ENCODE results near the gene USP8. TPM values are rescaled to one million over a fixed set of nuclear protein-coding genes. Genes with fewer than 3 reads are reported as not detected.

The USP8 gene
- total and polyA plus RNA-seq, 4 donors: 23.7 to 70.2 (median 40.3) TPM

- 92 to 94% methylated on average over 4 of the region's 4 CpGs for WGBS, 2 donors
- ATAC-seq (ENCODE audit: low FRiP score): no peak
- peaks cover 0 to 2% of the 10 kb centered on the region in 2 donors for H3K36me3 ChIP-seq (ENCODE audit: control insufficient read depth in 1 of 2, insufficient read depth in 2 of 2, low read length in 1 of 2)
Observed at GRCh38 chr15:50563756-50564155, 139.6 kb downstream of the USP8 start.

More at GRCh38 chr15:50563756-50564155, 139.6 kb downstream of the USP8 start:
- no peak for DNase-seq
- Histone ChIP-seq H3K27ac (ENCODE audit: low read depth in 1 of 2, low read length in 2 of 2) (no peak overlapping the region), H3K4me1 (ENCODE audit: control insufficient read depth in 1 of 2, insufficient read depth in 2 of 2, low read length in 2 of 2) (no peaks in the 10 kb centered on the region), H3K9me3 (ENCODE audit: control insufficient read depth, low read length) (no peaks in the 10 kb centered on the region), H3K27me3 (ENCODE audit: control insufficient read depth in 1 of 2, insufficient read depth in 2 of 2, low read length in 1 of 2) (no peaks in the 10 kb centered on the region), H3K4me3 (ENCODE audit: low read length in 2 of 2) (no peak overlapping the region)
- intact Hi-C loops (cut with DNase I): loop anchor here in 1 of 2 donors (10.0 kb wide), 1 partner anchor 69 kb away; no protein-coding TSS in a partner anchor

Other genes starting within 250 kb of the USP8 start
- gene SLC27A2, start 242.2 kb upstream of the USP8 start, total RNA-seq: under 1 TPM in 1 of 2 donors, not detected in 1; 0.39 TPM
- gene SLC27A2, start 242.2 kb upstream of the USP8 start, polyA plus RNA-seq: 1 to 10 TPM in 1 of 2 donors, not detected in 1; 2.1 TPM
- 10 to 100 TPM in 1 of 2 donors, 1 to 10 TPM in 1; 6.8 to 34.7 TPM for gene HDC, start 158.7 kb upstream of the USP8 start, total RNA-seq
- under 1 TPM in 1 of 2 donors, not detected in 1; 0.38 TPM for gene HDC, start 158.7 kb upstream of the USP8 start, polyA plus RNA-seq
- gene GABPB1, start 69.2 kb upstream of the USP8 start, total RNA-seq: 10 to 100 TPM; 14.3 to 18.5 TPM
- gene GABPB1, start 69.2 kb upstream of the USP8 start, polyA plus RNA-seq: 1 to 10 TPM; 4.0 to 4.5 TPM
- 1 to 10 TPM in 1 of 2 donors, under 1 TPM in 1; 0.81 to 1.1 TPM for gene USP50, start 122.3 kb downstream of the USP8 start, total RNA-seq
- gene USP50, start 122.3 kb downstream of the USP8 start, polyA plus RNA-seq: not detected

Data from aorta (tissue), 5 donors.